HCT116 (cell line): ENCODE data around the gene TEDC2. TPM values are rescaled to one million over a fixed set of nuclear protein-coding genes. Genes with fewer than 3 reads are reported as not detected.

Experiments
- ATAC-seq: fragments of 200-7000 bp; cut with Tn5 transposase; 2 replicates; pipeline ENCODE4 v1.9.1; 2020; ENCODE audit warnings: mild to moderate bottlenecking, moderate library complexity
- BruUV-seq: library from RNA; stranded (reverse); fragments of 400-500 nt; replicated peaks from 2 replicates; lab custom pipeline; 2021; lab: Mats Ljungman, UMichigan
- CTCF ChIA-PET: fragments of 300-600 bp; sonication (Branson Sonifier 250); formaldehyde crosslinking; loops from one replicate; lab custom pipeline; 2021; ENCODE audit warnings: antibody characterized with exemption; lab: Charles Lee
- POLR2A ChIA-PET: fragments of 300-600, 350-600 bp; sonication (Branson Sonifier 250); formaldehyde crosslinking; loops from one replicate; lab custom pipeline; 2021; ENCODE audit warnings: antibody characterized with exemption; lab: Charles Lee
- RAD21 ChIA-PET, 2 experiments: fragments of 300-600 bp; sonication (Branson Sonifier 250); formaldehyde crosslinking; loops; one replicate each; lab custom pipeline; 2023; ENCODE audit warnings: low total read pairs in 2 of 2; ENCODE audit not compliant: uncharacterized antibody in 2 of 2, unreplicated experiment in 2 of 2, low non-redundant PET in 1 of 2; lab: Charles Lee
- DNase-seq: peaks from one replicate; pipeline ENCODE4 v3.0.0-alpha.2; 2010; ENCODE audit warnings: low read depth, low spot score
- H2AFZ ChIP-seq: fragments of 200-600 bp; shearing (Covaris generic), sonication (generic); 2 replicates; pipeline ENCODE4 v1.6.1; 2017; ENCODE audit warnings: low read depth, mixed run types, mixed read lengths, antibody characterized with exemption, low read length; ENCODE audit not compliant: poor library complexity, severe bottlenecking
- H3K27ac ChIP-seq: 2 replicates; pipeline ENCODE4 v1.5.1; 2012; ENCODE audit warnings: low read depth, low read length
- H3K27me3 ChIP-seq: fragments of 200-600 bp; sonication (generic); 2 replicates; pipeline ENCODE4 v1.6.1; 2016; ENCODE audit warnings: mixed run types, low read length, mixed read lengths; ENCODE audit not compliant: insufficient read depth
- H3K36me3 ChIP-seq, 2 experiments: fragments of 200-500 bp in 1 of 2; fragments of 200-600 bp in 1 of 2; sonication (Bioruptor generic) in 1 of 2; sonication (generic) in 1 of 2; 2 replicates each; pipeline versions ENCODE4 v1.5.1 to v1.6.1; 2014 to 2016; ENCODE audit warnings: low read length in 2 of 2, inconsistent platforms in 1 of 2, mixed read lengths in 1 of 2, mixed run types in 1 of 2; ENCODE audit not compliant: insufficient read depth in 2 of 2, control insufficient read depth in 1 of 2
- H3K4me1 ChIP-seq, 2 experiments: fragments of 200-600 bp in 1 of 2; sonication (generic) in 1 of 2; 2 replicates each; pipeline versions ENCODE4 v1.5.1 to v1.6.1; 2012 to 2017; ENCODE audit warnings: low read length in 2 of 2, inconsistent platforms in 1 of 2, mild to moderate bottlenecking in 1 of 2, mixed read lengths in 1 of 2, mixed run types in 1 of 2, moderate library complexity in 1 of 2; ENCODE audit not compliant: insufficient read depth in 2 of 2, control insufficient read depth in 1 of 2
- H3K4me2 ChIP-seq: fragments of 200-600 bp; sonication (generic); 2 replicates; pipeline ENCODE4 v1.6.1; 2017; ENCODE audit warnings: mixed run types, low read length, mixed read lengths
- H3K4me3 ChIP-seq, 2 experiments: fragments of 200-600 bp in 1 of 2; sonication (generic) in 1 of 2; replicated peaks in 1 of 2; 2 replicates each; pipeline ENCODE4 v1.5.1; 2011 to 2016; ENCODE audit warnings: low read length in 2 of 2, control low read depth in 1 of 2, low read depth in 1 of 2, mild to moderate bottlenecking in 1 of 2, mixed read lengths in 1 of 2, mixed run types in 1 of 2
- H3K79me2 ChIP-seq: fragments of 200-600 bp; sonication (generic); 2 replicates; pipeline ENCODE4 v1.6.1; 2017; ENCODE audit warnings: mild to moderate bottlenecking, mixed run types, low read length, moderate library complexity, mixed read lengths; ENCODE audit not compliant: insufficient read depth
- H3K9ac ChIP-seq: fragments of 200-600 bp; sonication (generic); 2 replicates; pipeline ENCODE4 v1.6.1; 2016; ENCODE audit warnings: low read length, mixed read lengths
- H3K9me2 ChIP-seq: fragments of 200-600 bp; sonication (generic), shearing (Covaris generic); 2 replicates; pipeline ENCODE4 v1.6.1; 2017; ENCODE audit warnings: mixed run types, mild to moderate bottlenecking, moderate library complexity; ENCODE audit not compliant: insufficient read depth
- H3K9me3 ChIP-seq, 2 experiments: fragments of 200-500 bp in 1 of 2; fragments of 200-600 bp in 1 of 2; sonication (Bioruptor generic) in 1 of 2; sonication (generic) in 1 of 2; 2 replicates each; pipeline ENCODE4 v1.6.1; 2014 to 2017; ENCODE audit warnings: low read length in 2 of 2, mixed read lengths in 2 of 2, inconsistent platforms in 1 of 2, low read depth in 1 of 2, mild to moderate bottlenecking in 1 of 2, mixed run types in 1 of 2, moderate library complexity in 1 of 2; ENCODE audit not compliant: control insufficient read depth in 1 of 2, insufficient read depth in 1 of 2
- H4K20me1 ChIP-seq: fragments of 200-600 bp; sonication (generic), shearing (Covaris generic); 2 replicates; pipeline ENCODE4 v1.6.1; 2017; ENCODE audit warnings: mixed run types, mild to moderate bottlenecking, moderate library complexity; ENCODE audit not compliant: insufficient read depth
- CEBPB ChIP-seq: IDR thresholded peaks from 2 replicates; pipeline ENCODE4 v1.6.1; 2012; ENCODE audit warnings: low read depth
- CTCF ChIP-seq, 3 experiments: fragments of 200-600 bp in 1 of 3; sonication (generic) in 1 of 3; IDR thresholded peaks in 2 of 3; conservative IDR thresholded peaks in 1 of 3; 2 replicates each; pipeline ENCODE4 v1.5.1; 2012 to 2017; ENCODE audit warnings: low read depth in 2 of 3, low read length in 2 of 3, antibody characterized with exemption in 1 of 3, borderline replicate concordance in 1 of 3, control low read depth in 1 of 3, mild to moderate bottlenecking in 1 of 3, mixed read lengths in 1 of 3, mixed run types in 1 of 3, moderate library complexity in 1 of 3; ENCODE audit not compliant: insufficient read depth in 1 of 3
- EGR1 ChIP-seq: IDR thresholded peaks from 2 replicates; pipeline ENCODE4 v1.6.1; 2012; ENCODE audit warnings: low read depth
- ELF1 ChIP-seq: IDR thresholded peaks from 2 replicates; pipeline ENCODE4 v1.6.1; 2012; ENCODE audit warnings: low read depth, borderline replicate concordance
- EZH2 ChIP-seq: fragments of 200-600 bp; sonication (generic); IDR thresholded peaks from 2 replicates; pipeline ENCODE4 v1.6.1; 2017; ENCODE audit warnings: antibody characterized with exemption, mixed run types
- EZH2phosphoT487 ChIP-seq: fragments of 200-600 bp; IDR thresholded peaks from 2 replicates; pipeline ENCODE4 v1.6.1; 2018; ENCODE audit warnings: antibody characterized with exemption, borderline replicate concordance
- JUND ChIP-seq: IDR thresholded peaks from 2 replicates; pipeline ENCODE4 v1.6.1; 2012
- POLR2A ChIP-seq: IDR thresholded peaks from 2 replicates; pipeline ENCODE4 v1.7.0; 2011; ENCODE audit warnings: borderline replicate concordance; ENCODE audit not compliant: insufficient read depth, insufficient read length; ENCODE audit errors: extremely low read depth
- POLR2AphosphoS5 ChIP-seq: IDR thresholded peaks from 2 replicates; pipeline ENCODE4 v1.6.1; 2011; ENCODE audit warnings: mild to moderate bottlenecking, low read depth, low read length, moderate library complexity
- RAD21 ChIP-seq: IDR thresholded peaks from 2 replicates; pipeline ENCODE4 v1.6.1; 2012; ENCODE audit warnings: low read depth, mild to moderate bottlenecking
- SIN3A ChIP-seq: IDR thresholded peaks from 2 replicates; pipeline ENCODE4 v1.6.1; 2012; ENCODE audit warnings: low read depth
- SP1 ChIP-seq: IDR thresholded peaks from 2 replicates; pipeline ENCODE4 v1.6.1; 2012; ENCODE audit warnings: low read depth
- SRF ChIP-seq: IDR thresholded peaks from 2 replicates; pipeline ENCODE4 v1.6.1; 2012; ENCODE audit warnings: low read depth
- TCF7L2 ChIP-seq: IDR thresholded peaks from 2 replicates; pipeline ENCODE4 v1.7.0; 2011; ENCODE audit warnings: borderline replicate concordance, inconsistent platforms; ENCODE audit not compliant: insufficient read depth, insufficient read length; ENCODE audit errors: extremely low read depth
- YY1 ChIP-seq: IDR thresholded peaks from 2 replicates; pipeline ENCODE4 v1.6.1; 2011; ENCODE audit warnings: low read length, low read depth, moderate library complexity, mild to moderate bottlenecking; ENCODE audit not compliant: insufficient replicate concordance; ENCODE audit errors: extremely low read depth
- ZNF274 ChIP-seq: fragments of 200-500 bp; sonication (Bioruptor generic); IDR thresholded peaks from 2 replicates; pipeline ENCODE4 v1.6.1; 2014; ENCODE audit warnings: mild to moderate bottlenecking, low read depth, low read length, inconsistent platforms
- intact Hi-C: fragments of 100-400 bp; cut with micrococcal nuclease; formaldehyde crosslinking; loops from 2 replicates; pipeline ENCODE4 v1.10.0; 2022
- total RNA-seq: library from RNA; stranded (reverse); gene quantifications from one replicate; pipeline ENCODE4 v1.2.1, GENCODE V29; 2021; ENCODE audit not compliant: unreplicated experiment
- TF ChIP-seq, protein P1 (sequence below): IDR thresholded peaks from 2 replicates; pipeline ENCODE4 v1.6.1; 2011; ENCODE audit warnings: mild to moderate bottlenecking, low read length, moderate library complexity; ENCODE audit not compliant: insufficient replicate concordance; ENCODE audit errors: extremely low read depth
- TF ChIP-seq, protein P2 (sequence below): IDR thresholded peaks from 2 replicates; pipeline ENCODE4 v1.6.1; 2012
- TF ChIP-seq, protein P3 (sequence below): IDR thresholded peaks from 2 replicates; pipeline ENCODE4 v1.6.1; 2012; ENCODE audit warnings: low read depth

TEDC2 gene
- total RNA-seq, 1 experiment from 2014 or later: 26.5 TPM

DNA sequence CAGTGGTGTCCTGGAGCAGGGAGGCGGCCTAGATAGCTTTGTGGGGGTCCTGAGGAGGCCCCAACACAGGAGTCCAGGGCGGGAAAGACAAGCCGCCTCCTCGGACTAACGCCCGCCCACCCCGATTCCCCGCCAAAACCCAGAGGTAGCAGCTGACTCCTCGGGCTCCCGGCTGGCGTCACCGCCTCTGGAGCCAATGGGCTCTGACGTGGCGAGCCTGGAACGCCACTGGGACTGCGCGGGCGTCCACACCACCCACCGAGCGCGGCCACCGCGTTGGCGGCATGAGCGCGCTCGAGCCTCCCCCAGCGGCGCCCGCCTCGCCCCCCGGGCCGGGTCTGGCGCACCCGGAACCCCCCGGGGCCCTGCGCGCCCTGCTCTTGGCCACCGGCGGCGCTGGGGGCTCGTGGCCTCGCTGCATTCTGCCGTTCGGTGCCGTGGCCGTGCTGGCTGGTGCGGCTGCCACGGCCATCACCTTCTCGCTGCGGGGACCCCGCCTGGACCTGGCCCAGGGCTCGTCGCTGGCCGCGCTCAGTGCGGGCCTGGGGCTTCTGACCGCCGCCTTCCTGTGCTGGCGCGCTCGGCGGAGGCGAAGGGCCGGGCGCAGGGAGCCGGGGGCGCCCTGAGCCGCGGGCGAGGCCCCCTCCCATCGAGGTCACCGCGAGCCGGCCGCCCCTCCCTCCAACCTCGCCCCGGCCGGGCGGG lies 7.8 kb downstream of the TEDC2 start:
- peak; percentile 41 for DNase-seq
- Histone ChIP-seq H3K4me1 (peaks cover 25 to 46% of the 10 kb centered on the region in 2 experiments), H3K4me2 (peak overlapping the region; percentile 95), H4K20me1 (no peaks in the 10 kb centered on the region), H3K27me3 (no peaks in the 10 kb centered on the region), H3K79me2 (no peaks in the 10 kb centered on the region), H3K27ac (peak overlapping the region; percentile 81), H2AFZ (no peak overlapping the region), H3K9me2 (no peaks in the 10 kb centered on the region), H3K4me3 (peak overlapping the region; percentile 39 to 61), H3K9ac (peak overlapping the region; percentile 83), H3K36me3 (no peaks in the 10 kb centered on the region), H3K9me3 (no peaks in the 10 kb centered on the region)
- CTCF ChIA-PET: no interaction called here
- peak; percentile 83 for ATAC-seq
- RAD21 ChIA-PET: interaction anchor here in 1 of 2 experiments (0.7 kb wide), 1 partner anchor 119 kb away, joined by 5 read pairs; no protein-coding TSS in a partner anchor
- POLR2A ChIA-PET: interaction anchor here (2.1 kb wide), 1 partner anchor 8 kb away, joined by 9 read pairs; the partner anchor contains the start of gene TEDC2
- intact Hi-C loops: no loop called here
- BruUV-seq: no TSS peak
- TF ChIP-seq CEBPB (no peak), SIN3A (no peak), ZNF274 (no peak), SP1 (no peak), YY1 (no peak), TCF7L2 (no peak), ELF1 (no peak), EGR1 (no peak), EZH2 (no peak), CTCF (IDR thresholded peaks at IDR 0.05 in 2 of 3, conservative IDR thresholded peaks at IDR 0.05 in 1 of 3; ENCODE audit: borderline replicate concordance in 1 of 3, insufficient read depth in 1 of 3, low read depth in 2 of 3, low read length in 2 of 3) (peak in 2 of 3 experiments; percentile 2 to 11; a peak in 1 of 6 replicates), POLR2A (peak; percentile 51), RAD21 (no peak), EZH2phosphoT487 (no peak), SRF (no peak), POLR2AphosphoS5 (peak; percentile 82), JUND (no peak)
- TF ChIP-seq, protein P1, sequence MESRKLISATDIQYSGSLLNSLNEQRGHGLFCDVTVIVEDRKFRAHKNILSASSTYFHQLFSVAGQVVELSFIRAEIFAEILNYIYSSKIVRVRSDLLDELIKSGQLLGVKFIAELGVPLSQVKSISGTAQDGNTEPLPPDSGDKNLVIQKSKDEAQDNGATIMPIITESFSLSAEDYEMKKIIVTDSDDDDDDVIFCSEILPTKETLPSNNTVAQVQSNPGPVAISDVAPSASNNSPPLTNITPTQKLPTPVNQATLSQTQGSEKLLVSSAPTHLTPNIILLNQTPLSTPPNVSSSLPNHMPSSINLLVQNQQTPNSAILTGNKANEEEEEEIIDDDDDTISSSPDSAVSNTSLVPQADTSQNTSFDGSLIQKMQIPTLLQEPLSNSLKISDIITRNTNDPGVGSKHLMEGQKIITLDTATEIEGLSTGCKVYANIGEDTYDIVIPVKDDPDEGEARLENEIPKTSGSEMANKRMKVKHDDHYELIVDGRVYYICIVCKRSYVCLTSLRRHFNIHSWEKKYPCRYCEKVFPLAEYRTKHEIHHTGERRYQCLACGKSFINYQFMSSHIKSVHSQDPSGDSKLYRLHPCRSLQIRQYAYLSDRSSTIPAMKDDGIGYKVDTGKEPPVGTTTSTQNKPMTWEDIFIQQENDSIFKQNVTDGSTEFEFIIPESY: no peak
- TF ChIP-seq, protein P2, sequence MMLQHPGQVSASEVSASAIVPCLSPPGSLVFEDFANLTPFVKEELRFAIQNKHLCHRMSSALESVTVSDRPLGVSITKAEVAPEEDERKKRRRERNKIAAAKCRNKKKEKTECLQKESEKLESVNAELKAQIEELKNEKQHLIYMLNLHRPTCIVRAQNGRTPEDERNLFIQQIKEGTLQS: no peak
- TF ChIP-seq, protein P3, sequence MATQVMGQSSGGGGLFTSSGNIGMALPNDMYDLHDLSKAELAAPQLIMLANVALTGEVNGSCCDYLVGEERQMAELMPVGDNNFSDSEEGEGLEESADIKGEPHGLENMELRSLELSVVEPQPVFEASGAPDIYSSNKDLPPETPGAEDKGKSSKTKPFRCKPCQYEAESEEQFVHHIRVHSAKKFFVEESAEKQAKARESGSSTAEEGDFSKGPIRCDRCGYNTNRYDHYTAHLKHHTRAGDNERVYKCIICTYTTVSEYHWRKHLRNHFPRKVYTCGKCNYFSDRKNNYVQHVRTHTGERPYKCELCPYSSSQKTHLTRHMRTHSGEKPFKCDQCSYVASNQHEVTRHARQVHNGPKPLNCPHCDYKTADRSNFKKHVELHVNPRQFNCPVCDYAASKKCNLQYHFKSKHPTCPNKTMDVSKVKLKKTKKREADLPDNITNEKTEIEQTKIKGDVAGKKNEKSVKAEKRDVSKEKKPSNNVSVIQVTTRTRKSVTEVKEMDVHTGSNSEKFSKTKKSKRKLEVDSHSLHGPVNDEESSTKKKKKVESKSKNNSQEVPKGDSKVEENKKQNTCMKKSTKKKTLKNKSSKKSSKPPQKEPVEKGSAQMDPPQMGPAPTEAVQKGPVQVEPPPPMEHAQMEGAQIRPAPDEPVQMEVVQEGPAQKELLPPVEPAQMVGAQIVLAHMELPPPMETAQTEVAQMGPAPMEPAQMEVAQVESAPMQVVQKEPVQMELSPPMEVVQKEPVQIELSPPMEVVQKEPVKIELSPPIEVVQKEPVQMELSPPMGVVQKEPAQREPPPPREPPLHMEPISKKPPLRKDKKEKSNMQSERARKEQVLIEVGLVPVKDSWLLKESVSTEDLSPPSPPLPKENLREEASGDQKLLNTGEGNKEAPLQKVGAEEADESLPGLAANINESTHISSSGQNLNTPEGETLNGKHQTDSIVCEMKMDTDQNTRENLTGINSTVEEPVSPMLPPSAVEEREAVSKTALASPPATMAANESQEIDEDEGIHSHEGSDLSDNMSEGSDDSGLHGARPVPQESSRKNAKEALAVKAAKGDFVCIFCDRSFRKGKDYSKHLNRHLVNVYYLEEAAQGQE: no peak
